NCI-H128 (cell line): ENCODE measurements around the gene ALPK1.

Source experiments
- DNase-seq: peaks from one replicate; lab custom pipeline; 2025; ENCODE audit not compliant: unreplicated experiment; lab: John Stamatoyannopoulos, UW

ALPK1 gene

DNA sequence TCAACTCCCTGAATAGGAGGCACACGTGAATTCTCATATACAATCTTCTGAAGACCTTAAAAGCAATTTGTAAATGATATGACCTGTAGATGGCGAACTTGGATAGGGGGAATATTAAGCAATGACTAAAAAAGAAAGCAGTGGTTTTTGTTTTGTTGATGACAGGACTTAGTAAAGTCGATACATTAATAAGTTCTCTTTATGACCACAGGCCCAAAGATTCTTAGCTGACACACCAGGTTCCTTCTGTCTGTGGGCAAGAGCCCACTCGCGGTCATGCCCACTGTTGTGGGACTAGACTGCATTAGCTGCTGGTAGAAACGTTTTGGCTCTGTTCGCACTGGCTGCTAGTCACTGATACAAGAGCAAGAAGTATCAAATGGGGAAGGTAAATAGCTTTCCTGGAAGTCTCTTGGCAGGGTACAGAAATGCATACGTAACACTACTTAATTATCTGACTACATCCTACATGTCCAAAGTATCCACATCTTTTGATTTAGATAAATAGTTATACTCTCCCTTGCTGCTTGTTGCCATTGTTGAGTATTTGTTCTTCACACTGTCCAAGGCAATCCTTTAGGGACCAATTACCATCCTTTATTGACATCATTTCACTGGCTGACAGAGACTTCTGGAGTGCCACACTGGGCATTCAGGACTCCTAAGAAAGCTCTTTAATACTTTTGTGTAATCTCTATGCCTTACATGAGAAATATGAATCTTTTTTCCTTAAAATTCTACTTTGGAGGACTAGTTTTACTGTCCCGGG lies 31.0 kb downstream of the ALPK1 start:
- DNase-seq = peak; percentile 12

DNA sequence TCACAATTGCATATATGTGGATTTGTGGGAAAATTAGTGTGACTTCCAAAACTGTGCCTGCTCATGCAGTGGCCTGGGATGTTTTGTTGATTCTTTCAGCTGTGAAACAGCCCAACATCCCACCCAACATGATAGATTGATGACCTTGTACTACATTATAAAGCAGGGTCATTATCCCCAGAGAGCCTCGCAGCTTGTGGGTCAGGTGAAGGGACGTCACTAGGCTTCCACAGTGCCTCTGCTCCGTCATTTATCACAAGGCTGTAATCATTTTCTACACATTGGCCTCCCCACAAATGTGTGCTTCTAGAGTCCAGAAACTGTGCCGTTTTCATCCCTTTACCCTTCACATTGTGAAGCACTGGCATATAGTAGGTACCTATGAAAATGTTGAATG lies 31.6 kb downstream of the ALPK1 start:
- no peak for DNase-seq

DNA sequence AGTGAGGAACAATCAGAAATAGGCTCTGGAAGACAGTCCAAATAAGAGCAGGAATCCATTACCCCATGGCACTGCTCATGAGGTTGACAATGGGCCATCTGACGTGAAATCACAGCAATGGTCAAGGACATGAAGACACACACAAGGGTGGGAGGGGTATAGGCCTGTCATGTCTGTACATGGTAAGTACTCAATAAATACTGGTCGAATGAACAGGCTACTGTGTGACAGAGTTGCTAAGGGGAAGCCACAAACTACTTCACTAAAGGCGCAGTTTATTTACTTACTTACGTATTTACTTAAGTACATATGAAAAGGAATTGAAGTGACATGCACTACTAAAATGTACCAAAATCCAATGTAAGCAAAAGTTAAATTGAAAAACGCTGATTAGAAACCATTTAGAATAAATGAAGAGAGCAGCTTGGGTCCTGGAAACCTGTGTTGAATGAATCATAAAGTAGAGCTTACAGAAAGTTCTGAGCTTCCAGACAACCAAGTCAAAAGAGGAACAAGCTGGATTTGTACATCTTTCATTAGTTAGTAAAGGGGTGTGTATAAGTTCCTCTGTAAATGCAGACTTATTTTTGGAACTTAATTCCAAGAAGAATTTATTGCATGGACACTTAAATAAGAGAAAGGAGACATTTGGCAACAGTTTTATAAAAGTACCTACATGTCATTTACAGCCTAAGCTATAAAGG lies 32.7 kb downstream of the ALPK1 start:
- DNase-seq = no peak

DNA sequence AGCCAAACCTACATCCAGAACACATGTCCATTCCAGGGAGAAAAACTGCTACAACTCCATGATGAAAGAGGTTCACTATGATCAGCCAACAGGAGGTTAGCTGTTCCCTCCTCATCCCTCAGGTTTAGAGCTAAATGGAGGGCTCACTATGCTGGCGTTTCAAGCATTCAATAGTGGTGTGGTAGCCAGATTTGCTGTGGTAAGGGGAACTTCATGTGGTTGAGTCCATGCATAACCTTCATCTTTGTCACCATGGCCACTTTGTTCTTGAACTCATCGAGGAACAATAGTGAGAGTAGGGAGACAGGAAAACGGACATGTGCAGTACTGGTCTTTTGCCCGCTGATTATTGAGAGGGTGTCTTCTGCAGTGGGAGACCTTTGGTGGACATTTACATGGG lies 33.8 kb downstream of the ALPK1 start:
- DNase-seq = no peak

DNA sequence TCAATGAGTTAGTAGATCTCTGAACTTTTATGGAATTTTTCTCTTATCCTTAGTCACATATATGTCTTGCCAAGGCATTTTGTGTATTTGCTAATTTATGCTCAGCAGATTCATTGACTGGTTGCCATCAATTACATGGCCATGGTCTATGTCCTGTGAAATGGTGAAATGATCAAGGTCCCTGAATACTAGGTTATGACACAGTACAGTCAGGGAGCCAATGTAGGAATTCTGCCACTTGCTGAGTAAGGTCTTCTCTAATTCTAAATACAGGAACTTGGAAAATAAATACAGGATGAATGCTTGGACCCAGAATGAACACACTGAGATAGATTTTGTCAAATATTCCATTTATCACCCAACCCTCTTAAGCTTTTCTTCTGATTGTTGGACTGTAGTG lies 35.2 kb downstream of the ALPK1 start:
- no peak for DNase-seq

DNA sequence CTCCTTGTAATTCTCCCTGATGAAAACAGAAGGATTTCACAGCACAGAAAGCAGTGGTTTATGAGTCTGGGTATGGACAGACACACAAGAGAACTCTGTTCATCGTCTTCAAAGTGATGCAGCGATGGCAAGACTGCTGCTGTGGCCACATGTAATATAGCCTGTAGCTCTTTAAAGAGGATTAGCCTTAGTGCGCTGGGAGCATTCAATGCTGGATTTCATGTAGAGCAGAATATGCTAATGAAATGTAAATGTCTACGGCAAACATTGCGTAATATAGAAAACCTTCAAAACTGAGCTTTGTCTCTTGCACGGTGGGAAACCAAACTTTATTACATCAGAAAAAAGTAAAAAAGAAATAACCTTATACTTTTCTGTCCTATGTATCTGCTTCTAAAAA lies 42.9 kb downstream of the ALPK1 start:
- DNase-seq = no peak

DNA sequence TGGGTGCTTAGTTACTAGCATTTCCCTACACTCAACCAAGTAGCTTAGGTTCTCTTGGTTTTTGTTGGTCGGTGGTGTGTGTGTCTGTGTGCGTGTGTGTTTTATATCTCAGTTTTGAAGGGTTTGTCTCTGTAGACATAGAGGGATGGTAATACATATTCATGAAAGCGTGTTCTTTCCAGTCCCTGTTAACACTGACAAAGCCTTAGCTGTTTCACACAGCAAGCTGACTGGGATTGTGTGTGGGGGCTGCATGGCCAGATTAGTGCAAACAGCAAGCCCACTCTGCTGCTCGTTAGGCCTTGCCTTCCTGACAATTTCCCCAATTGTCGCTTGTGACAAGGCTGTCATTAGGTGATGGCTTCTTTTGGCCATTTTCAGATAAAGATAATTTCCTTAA lies 43.9 kb downstream of the ALPK1 start:
- no peak for DNase-seq

DNA sequence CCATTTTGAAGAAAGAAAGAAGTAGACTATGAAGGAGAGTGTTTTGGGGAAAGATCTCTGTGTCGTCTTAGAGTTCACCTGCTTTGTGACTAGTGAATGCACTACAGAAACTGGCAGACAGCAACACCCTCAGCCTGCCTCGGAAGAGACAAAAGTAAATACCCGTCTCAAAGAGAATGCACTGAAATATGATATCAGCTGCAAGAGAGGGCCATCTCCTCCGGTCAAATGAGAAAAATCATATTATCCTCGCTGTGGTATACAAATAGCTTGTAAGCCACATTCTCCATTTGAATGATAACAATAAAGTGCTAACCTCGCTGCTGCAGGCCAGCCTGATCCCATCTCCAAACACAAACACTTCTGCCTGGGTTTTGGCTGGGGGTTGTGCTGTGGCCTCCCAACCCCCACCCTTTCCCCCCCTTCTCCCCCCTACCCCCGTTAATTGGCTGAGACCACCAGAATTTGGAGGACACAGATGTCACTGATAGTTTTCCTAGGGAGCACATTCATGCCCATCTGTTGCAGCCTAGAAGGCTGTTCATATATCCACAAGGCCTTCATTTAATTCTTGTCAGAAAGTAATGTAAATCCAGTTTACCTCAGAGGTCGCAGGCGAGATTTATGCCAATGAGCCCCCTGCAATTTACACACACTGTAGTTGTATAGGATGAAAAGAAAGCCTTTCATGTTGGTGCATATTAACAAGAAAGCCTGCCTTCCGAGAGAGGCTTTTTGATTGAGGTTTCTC lies 46.3 kb downstream of the ALPK1 start:
- DNase-seq = peak; percentile 41

DNA sequence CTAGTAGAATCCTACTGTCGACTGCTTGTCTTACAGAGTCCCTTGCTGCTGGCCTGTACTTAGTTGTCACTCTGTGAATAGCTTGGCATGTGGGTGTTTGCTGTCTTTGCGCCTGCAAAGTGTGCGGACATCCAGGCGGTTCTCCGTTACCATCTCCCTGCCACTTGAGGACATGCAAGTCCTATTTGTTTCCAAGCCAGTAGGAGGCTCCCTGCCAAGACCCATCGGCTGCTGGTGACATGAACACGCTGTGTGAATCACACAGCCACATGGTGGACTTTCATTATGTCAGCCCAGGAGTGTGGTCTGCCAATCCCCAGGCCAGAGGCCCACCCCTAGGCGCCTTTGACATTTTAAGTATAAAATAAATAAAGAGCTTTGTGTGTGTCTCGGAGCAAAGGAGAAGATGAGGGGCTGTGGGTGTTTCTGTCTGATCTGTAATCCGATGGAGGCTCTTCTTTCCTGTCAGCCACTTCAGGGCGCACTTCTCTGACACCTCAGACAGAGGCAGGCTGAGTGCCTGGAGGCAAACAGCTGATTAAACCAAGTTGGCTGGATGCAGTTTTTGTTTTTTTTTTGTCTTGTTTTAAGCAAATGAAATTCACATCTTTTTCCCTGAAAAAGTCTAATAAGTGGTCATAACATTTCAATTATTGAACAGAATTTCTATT lies 51.5 kb downstream of the ALPK1 start:
- peak; percentile 17 for DNase-seq

DNA sequence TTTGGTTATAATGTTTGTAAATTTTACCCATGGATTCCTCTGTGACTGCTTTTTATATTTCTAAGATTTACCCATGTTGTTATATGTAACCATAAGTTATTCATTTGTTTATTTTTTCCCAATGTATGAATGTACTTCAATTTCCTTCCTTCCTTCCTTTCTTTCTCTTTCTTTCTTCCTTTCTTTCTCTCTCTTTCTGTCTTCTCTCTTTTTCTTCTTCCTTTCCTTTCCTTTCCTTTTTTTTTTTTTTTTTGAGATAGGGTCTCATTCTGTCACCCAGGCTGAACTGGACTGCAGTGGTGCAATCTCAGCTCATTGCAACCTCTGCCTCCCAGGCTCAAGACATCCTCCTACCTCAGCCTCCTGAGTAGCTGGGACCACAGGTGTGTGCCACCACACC lies 55.6 kb downstream of the ALPK1 start:
- no peak for DNase-seq

DNA sequence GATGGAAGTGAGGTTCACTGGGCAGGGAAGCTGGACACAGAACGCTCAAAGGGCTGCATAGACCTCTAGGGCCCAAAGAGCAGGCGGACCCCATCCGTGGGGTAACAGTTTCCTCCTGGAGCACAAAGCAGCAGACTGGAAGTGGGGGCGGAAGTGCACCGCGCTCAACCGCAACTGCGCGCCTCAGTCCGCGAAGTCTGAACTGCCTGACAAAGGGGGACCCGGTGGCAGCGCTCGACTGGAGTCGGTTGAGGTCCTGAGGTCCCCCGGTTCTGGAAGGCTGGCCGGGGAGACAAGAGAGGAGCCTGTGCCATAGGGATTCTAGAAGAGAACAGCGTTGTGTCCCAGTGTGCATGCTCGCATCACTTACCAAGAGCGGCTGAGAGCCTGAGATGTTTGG lies 58.5 kb downstream of the ALPK1 start:
- DNase-seq = no peak

DNA sequence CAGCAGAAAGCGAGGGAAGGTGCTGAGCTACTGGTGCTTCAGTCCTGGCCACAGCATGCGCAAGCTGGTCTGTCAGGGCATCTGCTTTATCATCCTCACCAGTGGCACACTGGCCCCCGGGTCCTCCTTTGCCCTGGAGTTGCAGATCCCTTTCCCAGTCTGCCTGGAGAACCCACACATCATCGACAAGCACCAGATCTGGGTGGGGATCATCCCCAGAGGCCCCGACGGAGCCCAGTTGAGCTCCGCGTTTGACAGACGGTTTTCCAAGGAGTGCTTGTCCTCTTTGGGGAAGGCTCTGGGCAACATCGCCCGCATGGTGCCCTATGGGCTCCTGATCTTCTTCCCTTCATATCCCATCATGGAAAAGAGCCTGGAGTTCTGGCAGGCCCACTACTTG lies 60.3 kb downstream of the ALPK1 start:
- no peak for DNase-seq

DNA sequence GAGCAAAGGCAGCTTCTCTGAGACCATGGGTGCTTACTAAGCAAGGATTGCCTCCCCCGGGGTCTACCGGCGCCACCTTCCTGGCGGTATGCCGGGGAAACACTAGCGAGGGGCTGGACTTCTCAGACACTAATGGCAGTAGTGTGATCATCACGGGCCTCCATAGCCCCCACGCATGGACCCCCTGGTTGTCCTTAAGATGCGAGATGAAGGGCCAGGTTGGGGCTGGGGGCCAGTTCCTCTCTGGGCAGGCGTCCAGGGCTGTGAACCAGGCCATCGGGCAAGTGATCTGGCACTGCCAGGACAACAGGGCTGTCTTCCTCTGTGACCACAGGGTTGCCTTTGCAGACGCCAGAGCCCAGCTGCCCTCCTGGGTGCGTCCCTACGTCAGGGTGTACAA lies 60.7 kb downstream of the ALPK1 start:
- DNase-seq = no peak

DNA sequence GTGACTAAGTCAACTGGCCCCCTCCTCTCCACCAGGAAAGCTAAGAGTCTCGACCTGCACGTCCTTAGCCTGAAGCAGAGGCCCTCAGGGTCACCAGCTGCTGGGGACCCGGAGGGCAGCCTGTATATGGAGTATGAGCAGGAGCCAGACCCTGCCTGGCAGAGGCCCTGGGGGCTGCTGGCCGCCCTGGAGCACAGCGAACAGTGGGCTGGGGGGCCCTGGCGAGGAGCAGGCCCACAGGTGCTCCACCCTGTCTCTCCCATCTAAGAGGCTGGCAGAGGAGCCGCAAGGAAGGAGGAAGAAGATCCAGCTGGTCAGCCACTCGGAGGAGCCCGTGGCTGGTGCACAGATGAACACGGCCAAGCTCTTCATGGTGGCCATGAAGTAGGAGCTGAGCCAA lies 61.2 kb downstream of the ALPK1 start:
- DNase-seq = no peak

DNA sequence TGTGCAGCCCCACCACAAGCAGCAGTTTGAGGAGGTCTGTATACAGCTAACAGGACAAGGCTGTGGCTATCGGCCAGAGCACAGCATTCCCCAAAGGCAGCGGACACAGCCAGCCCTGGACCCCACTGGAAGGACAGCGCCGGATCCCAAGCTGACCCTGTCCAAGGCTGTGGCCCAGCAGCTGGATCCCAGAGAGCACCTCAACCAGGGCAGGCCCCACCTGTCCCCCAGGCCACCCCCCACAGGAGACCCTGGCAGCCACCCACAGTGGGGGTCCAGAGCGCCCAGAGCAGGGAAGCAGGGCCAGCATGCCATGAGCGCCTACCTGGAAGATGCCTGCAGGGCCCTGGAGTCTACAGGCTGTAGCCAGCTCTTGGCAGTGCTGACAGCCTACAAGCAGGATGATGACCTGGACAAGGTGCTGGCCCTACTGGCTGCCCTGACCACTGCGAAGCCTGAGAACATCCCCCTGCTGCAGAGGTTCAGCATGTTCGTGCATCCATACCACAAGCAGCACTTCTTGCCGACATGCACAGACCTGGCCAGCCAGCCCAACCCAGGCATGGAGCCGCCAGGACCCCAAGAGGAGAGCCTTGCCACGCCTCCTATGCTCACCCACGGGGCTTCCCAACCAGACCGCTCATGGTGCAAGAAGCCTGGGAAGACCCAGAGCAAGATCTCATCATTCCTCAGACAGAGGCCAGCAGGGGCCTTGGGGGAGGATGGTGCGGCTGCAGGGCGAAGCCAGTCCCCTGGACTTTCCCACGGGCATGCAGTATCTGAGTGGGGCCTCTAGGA lies 62.0 kb downstream of the ALPK1 start:
- no peak for DNase-seq

DNA sequence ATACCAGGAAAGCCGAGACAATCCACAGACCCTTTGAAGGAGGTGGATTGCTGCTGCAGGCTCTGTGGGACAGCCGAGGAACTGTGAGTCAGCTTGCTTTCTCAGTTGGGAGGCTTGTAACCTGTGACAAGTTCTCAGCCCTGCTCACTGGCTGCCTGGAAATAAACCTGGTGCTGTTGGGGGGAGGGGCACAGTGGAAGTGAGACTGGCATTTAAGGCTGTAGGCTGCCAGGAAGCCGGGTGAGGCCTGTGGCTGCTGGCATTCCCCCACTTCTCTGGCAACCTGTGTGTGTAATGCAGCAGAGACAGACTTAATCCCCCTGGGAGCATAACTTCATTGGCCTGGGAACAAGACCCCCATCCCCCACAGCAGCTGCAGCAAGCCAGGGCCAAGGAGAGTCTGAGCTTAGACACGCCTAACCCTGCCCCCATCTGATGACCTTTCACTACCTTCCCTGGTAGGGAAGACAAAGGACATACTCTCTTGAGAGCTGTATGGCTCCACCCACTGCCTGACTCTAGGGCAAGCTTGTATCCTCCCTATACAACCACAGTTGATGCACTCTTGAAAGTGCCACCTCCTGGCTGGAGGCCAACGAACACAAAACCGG lies 64.1 kb downstream of the ALPK1 start:
- no peak for DNase-seq

DNA sequence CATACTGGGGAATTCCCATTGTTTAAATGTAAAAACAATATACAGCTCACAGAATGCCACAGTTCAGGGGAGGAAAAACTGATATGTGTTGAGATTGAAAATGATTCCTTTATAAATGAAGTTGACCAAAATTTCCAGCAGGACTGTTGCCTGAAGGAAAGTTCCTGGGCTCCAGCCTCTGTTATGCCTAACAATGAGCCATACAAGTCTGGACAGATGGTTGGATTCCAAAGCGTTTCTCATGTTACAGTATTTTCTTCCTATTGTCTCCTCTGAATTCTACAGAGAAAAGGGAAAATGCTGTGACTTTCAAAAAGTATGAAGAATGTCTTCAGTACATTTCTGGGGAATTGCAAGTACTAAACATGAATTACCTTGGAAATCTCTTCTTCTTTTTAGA lies 73.3 kb downstream of the ALPK1 start:
- DNase-seq = no peak

DNA sequence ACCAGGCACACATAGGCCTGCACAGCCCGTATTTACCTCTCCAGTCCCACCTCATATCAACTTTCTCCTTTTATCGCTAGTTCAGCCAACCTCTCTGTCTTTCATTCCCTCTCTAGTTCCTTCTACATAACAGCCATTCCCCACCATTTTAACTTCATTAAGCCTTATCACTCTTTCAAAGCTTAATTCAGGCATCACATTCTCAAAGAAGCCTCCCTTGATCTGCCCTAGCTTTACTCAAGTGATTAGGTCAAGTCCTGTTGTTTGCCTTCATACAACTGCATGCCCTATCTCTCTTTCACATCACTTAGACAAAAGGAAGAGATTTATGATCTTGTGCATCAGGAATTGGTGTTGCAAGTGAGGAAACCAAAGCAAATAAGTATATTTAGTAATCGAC lies 74.2 kb downstream of the ALPK1 start:
- DNase-seq = no peak

DNA sequence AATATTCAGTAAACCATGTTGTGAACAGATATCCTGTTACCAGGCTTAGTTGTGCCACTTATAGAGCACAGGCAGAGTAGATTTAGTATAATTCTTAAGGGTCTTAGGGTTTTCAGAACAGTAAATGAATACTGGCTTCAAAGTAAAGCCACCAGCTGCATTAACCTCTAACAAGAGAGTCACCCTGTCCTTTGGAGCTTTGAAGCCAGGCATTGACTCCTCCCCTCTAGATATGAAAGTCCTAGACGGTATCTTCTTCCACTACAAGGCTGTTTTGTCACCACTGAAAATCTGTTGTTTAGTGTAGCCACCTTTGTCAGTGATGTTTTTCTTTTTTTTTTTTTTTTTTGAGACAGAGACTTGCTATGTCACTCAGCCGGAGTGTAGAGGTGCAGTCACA lies 77.7 kb downstream of the ALPK1 start:
- DNase-seq = no peak

DNA sequence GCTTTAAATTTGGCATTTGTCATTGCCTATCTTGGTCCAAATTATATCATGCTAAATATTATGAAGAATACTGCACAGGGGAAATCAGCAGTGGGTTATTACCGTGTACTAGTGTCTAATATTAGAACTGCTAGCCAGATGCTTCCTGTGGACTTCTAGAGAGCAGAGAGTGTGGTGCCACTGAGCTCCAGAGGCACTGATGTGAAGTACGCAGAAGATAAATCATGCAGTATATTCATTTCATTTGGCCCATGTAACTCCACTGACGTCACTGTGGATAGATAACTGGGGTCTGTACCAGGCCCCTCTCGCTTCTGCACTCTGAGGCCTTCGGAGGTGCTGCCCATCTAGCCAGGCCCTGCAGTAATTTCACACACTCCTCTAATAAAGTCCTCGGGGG lies 80.0 kb downstream of the ALPK1 start:
- no peak for DNase-seq
